HCT116 (cell line): ENCODE measurements around the gene RAD9B. TPM values are rescaled to one million over a fixed set of nuclear protein-coding genes. Genes with fewer than 3 reads are reported as not detected.

ENCODE experiments used
- ATAC-seq: fragments of 200-7000 bp; cut with Tn5 transposase; 2 replicates; pipeline ENCODE4 v1.9.1; 2020; ENCODE audit warnings: mild to moderate bottlenecking, moderate library complexity
- BruUV-seq: library from RNA; stranded (reverse); fragments of 400-500 nt; replicated peaks from 2 replicates; lab custom pipeline; 2021; lab: Mats Ljungman, UMichigan
- CTCF ChIA-PET: fragments of 300-600 bp; sonication (Branson Sonifier 250); formaldehyde crosslinking; loops from one replicate; lab custom pipeline; 2021; ENCODE audit warnings: antibody characterized with exemption; lab: Charles Lee
- POLR2A ChIA-PET: fragments of 300-600, 350-600 bp; sonication (Branson Sonifier 250); formaldehyde crosslinking; loops from one replicate; lab custom pipeline; 2021; ENCODE audit warnings: antibody characterized with exemption; lab: Charles Lee
- RAD21 ChIA-PET, 2 experiments: fragments of 300-600 bp; sonication (Branson Sonifier 250); formaldehyde crosslinking; loops; one replicate each; lab custom pipeline; 2023; ENCODE audit warnings: low total read pairs in 2 of 2; ENCODE audit not compliant: uncharacterized antibody in 2 of 2, unreplicated experiment in 2 of 2, low non-redundant PET in 1 of 2; lab: Charles Lee
- DNase-seq: peaks from one replicate; pipeline ENCODE4 v3.0.0-alpha.2; 2010; ENCODE audit warnings: low read depth, low spot score
- H2AFZ ChIP-seq: fragments of 200-600 bp; shearing (Covaris generic), sonication (generic); 2 replicates; pipeline ENCODE4 v1.6.1; 2017; ENCODE audit warnings: low read depth, mixed run types, mixed read lengths, antibody characterized with exemption, low read length; ENCODE audit not compliant: poor library complexity, severe bottlenecking
- H3K27ac ChIP-seq: 2 replicates; pipeline ENCODE4 v1.5.1; 2012; ENCODE audit warnings: low read depth, low read length
- H3K27me3 ChIP-seq: fragments of 200-600 bp; sonication (generic); 2 replicates; pipeline ENCODE4 v1.6.1; 2016; ENCODE audit warnings: mixed run types, low read length, mixed read lengths; ENCODE audit not compliant: insufficient read depth
- H3K36me3 ChIP-seq, 2 experiments: fragments of 200-500 bp in 1 of 2; fragments of 200-600 bp in 1 of 2; sonication (Bioruptor generic) in 1 of 2; sonication (generic) in 1 of 2; 2 replicates each; pipeline versions ENCODE4 v1.5.1 to v1.6.1; 2014 to 2016; ENCODE audit warnings: low read length in 2 of 2, inconsistent platforms in 1 of 2, mixed read lengths in 1 of 2, mixed run types in 1 of 2; ENCODE audit not compliant: insufficient read depth in 2 of 2, control insufficient read depth in 1 of 2
- H3K4me1 ChIP-seq, 2 experiments: fragments of 200-600 bp in 1 of 2; sonication (generic) in 1 of 2; 2 replicates each; pipeline versions ENCODE4 v1.5.1 to v1.6.1; 2012 to 2017; ENCODE audit warnings: low read length in 2 of 2, inconsistent platforms in 1 of 2, mild to moderate bottlenecking in 1 of 2, mixed read lengths in 1 of 2, mixed run types in 1 of 2, moderate library complexity in 1 of 2; ENCODE audit not compliant: insufficient read depth in 2 of 2, control insufficient read depth in 1 of 2
- H3K4me2 ChIP-seq: fragments of 200-600 bp; sonication (generic); 2 replicates; pipeline ENCODE4 v1.6.1; 2017; ENCODE audit warnings: mixed run types, low read length, mixed read lengths
- H3K4me3 ChIP-seq, 2 experiments: fragments of 200-600 bp in 1 of 2; sonication (generic) in 1 of 2; replicated peaks in 1 of 2; 2 replicates each; pipeline ENCODE4 v1.5.1; 2011 to 2016; ENCODE audit warnings: low read length in 2 of 2, control low read depth in 1 of 2, low read depth in 1 of 2, mild to moderate bottlenecking in 1 of 2, mixed read lengths in 1 of 2, mixed run types in 1 of 2
- H3K79me2 ChIP-seq: fragments of 200-600 bp; sonication (generic); 2 replicates; pipeline ENCODE4 v1.6.1; 2017; ENCODE audit warnings: mild to moderate bottlenecking, mixed run types, low read length, moderate library complexity, mixed read lengths; ENCODE audit not compliant: insufficient read depth
- H3K9ac ChIP-seq: fragments of 200-600 bp; sonication (generic); 2 replicates; pipeline ENCODE4 v1.6.1; 2016; ENCODE audit warnings: low read length, mixed read lengths
- H3K9me2 ChIP-seq: fragments of 200-600 bp; sonication (generic), shearing (Covaris generic); 2 replicates; pipeline ENCODE4 v1.6.1; 2017; ENCODE audit warnings: mixed run types, mild to moderate bottlenecking, moderate library complexity; ENCODE audit not compliant: insufficient read depth
- H3K9me3 ChIP-seq, 2 experiments: fragments of 200-500 bp in 1 of 2; fragments of 200-600 bp in 1 of 2; sonication (Bioruptor generic) in 1 of 2; sonication (generic) in 1 of 2; 2 replicates each; pipeline ENCODE4 v1.6.1; 2014 to 2017; ENCODE audit warnings: low read length in 2 of 2, mixed read lengths in 2 of 2, inconsistent platforms in 1 of 2, low read depth in 1 of 2, mild to moderate bottlenecking in 1 of 2, mixed run types in 1 of 2, moderate library complexity in 1 of 2; ENCODE audit not compliant: control insufficient read depth in 1 of 2, insufficient read depth in 1 of 2
- H4K20me1 ChIP-seq: fragments of 200-600 bp; sonication (generic), shearing (Covaris generic); 2 replicates; pipeline ENCODE4 v1.6.1; 2017; ENCODE audit warnings: mixed run types, mild to moderate bottlenecking, moderate library complexity; ENCODE audit not compliant: insufficient read depth
- EGR1 ChIP-seq: IDR thresholded peaks from 2 replicates; pipeline ENCODE4 v1.6.1; 2012; ENCODE audit warnings: low read depth
- EZH2 ChIP-seq: fragments of 200-600 bp; sonication (generic); IDR thresholded peaks from 2 replicates; pipeline ENCODE4 v1.6.1; 2017; ENCODE audit warnings: antibody characterized with exemption, mixed run types
- RAD21 ChIP-seq: IDR thresholded peaks from 2 replicates; pipeline ENCODE4 v1.6.1; 2012; ENCODE audit warnings: low read depth, mild to moderate bottlenecking
- SIN3A ChIP-seq: IDR thresholded peaks from 2 replicates; pipeline ENCODE4 v1.6.1; 2012; ENCODE audit warnings: low read depth
- intact Hi-C: fragments of 100-400 bp; cut with micrococcal nuclease; formaldehyde crosslinking; loops from 2 replicates; pipeline ENCODE4 v1.10.0; 2022
- total RNA-seq: library from RNA; stranded (reverse); gene quantifications from one replicate; pipeline ENCODE4 v1.2.1, GENCODE V29; 2021; ENCODE audit not compliant: unreplicated experiment
- TF ChIP-seq, protein P1 (sequence below): IDR thresholded peaks from 2 replicates; pipeline ENCODE4 v1.6.1; 2012; ENCODE audit warnings: low read depth

Gene RAD9B
- total RNA-seq, 1 experiment from 2014 or later: 0.17 TPM

DNA sequence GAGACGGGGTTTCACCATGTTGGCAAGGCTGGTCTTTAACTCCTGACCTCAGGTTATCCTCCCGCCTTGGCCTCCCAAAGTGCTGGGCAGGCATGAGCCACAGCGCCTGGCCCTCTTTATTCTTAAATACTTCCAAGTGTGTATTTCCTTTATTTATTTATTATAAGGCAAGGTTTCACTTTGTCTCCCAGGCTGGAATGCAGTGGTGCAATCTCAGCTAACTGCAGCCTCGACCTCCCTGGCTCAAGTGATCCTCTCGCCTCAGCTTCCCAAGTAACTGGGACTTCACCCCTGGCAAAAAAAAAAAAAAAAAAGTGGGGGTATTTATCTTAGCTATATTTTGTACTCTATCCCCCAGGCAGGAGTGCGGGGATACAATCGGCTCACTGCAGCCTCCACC is 26.7 kb upstream of the RAD9B start:
- POLR2A ChIA-PET: no interaction called here

More for the DNA sequence above, 26.7 kb upstream of the RAD9B start:
- Histone ChIP-seq H3K4me3 (no peak overlapping the region), H3K4me1 (no peaks in the 10 kb centered on the region), H3K9me2 (no peaks in the 10 kb centered on the region), H3K27ac (no peak overlapping the region), H3K27me3 (no peaks in the 10 kb centered on the region), H3K79me2 (no peaks in the 10 kb centered on the region), H4K20me1 (no peaks in the 10 kb centered on the region), H3K9ac (no peak overlapping the region), H3K9me3 (no peaks in the 10 kb centered on the region), H2AFZ (no peak overlapping the region), H3K36me3 (no peaks in the 10 kb centered on the region), H3K4me2 (no peak overlapping the region)
- DNase-seq (no peak), ATAC-seq (no peak)
- CTCF ChIA-PET: no interaction called here
- intact Hi-C loops: no loop called here
- no TSS peak for BruUV-seq
- TF ChIP-seq, protein P1, sequence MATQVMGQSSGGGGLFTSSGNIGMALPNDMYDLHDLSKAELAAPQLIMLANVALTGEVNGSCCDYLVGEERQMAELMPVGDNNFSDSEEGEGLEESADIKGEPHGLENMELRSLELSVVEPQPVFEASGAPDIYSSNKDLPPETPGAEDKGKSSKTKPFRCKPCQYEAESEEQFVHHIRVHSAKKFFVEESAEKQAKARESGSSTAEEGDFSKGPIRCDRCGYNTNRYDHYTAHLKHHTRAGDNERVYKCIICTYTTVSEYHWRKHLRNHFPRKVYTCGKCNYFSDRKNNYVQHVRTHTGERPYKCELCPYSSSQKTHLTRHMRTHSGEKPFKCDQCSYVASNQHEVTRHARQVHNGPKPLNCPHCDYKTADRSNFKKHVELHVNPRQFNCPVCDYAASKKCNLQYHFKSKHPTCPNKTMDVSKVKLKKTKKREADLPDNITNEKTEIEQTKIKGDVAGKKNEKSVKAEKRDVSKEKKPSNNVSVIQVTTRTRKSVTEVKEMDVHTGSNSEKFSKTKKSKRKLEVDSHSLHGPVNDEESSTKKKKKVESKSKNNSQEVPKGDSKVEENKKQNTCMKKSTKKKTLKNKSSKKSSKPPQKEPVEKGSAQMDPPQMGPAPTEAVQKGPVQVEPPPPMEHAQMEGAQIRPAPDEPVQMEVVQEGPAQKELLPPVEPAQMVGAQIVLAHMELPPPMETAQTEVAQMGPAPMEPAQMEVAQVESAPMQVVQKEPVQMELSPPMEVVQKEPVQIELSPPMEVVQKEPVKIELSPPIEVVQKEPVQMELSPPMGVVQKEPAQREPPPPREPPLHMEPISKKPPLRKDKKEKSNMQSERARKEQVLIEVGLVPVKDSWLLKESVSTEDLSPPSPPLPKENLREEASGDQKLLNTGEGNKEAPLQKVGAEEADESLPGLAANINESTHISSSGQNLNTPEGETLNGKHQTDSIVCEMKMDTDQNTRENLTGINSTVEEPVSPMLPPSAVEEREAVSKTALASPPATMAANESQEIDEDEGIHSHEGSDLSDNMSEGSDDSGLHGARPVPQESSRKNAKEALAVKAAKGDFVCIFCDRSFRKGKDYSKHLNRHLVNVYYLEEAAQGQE: no peak
- TF ChIP-seq EGR1 (no peak), EZH2 (no peak), RAD21 (no peak), SIN3A (no peak)
- RAD21 ChIA-PET: no interaction called here
